Loucy (cell line): ENCODE data around the gene PUDP.
A peak's percentile ranks its signal among the peaks of the same experiment; 100 is the strongest.
"Not testable (repeated sequence)": the region's sequence is repeated elsewhere in the genome, so short reads cannot be mapped to it uniquely, and the experiment has no call there.

Experiments used
- H2AFZ ChIP-seq: fragments of 200-600 bp; sonication (generic); 2 replicates; pipeline ENCODE4 v1.6.0; 2016; ENCODE audit warnings: antibody characterized with exemption, mild to moderate bottlenecking, low read length, moderate library complexity
- H3F3A ChIP-seq: fragments of 200-600 bp; 2 replicates; pipeline ENCODE4 v1.6.0; 2016; ENCODE audit warnings: antibody characterized with exemption, low read depth, mild to moderate bottlenecking
- H3K27me3 ChIP-seq: fragments of 200-600 bp; sonication (generic); 2 replicates; pipeline ENCODE4 v1.6.1; 2014; ENCODE audit warnings: low read length, mild to moderate bottlenecking; ENCODE audit not compliant: insufficient read depth, poor library complexity, severe bottlenecking
- H3K36me3 ChIP-seq: fragments of 200-600 bp; sonication (generic); 2 replicates; pipeline ENCODE4 v1.6.1; 2016; ENCODE audit warnings: low read length; ENCODE audit not compliant: insufficient read depth
- H3K4me1 ChIP-seq: fragments of 200-600 bp; sonication (generic); 2 replicates; pipeline ENCODE4 v1.5.1; 2014; ENCODE audit warnings: low read length, mild to moderate bottlenecking; ENCODE audit not compliant: insufficient read depth, poor library complexity, severe bottlenecking
- H3K4me2 ChIP-seq: fragments of 200-600 bp; sonication (generic); 2 replicates; pipeline ENCODE4 v1.6.0; 2014; ENCODE audit warnings: antibody characterized with exemption, low read length, low read depth, mild to moderate bottlenecking; ENCODE audit not compliant: poor library complexity, severe bottlenecking
- H3K4me3 ChIP-seq: fragments of 200-600 bp; sonication (generic); 2 replicates; pipeline ENCODE4 v1.5.1; 2014; ENCODE audit warnings: low read length, mild to moderate bottlenecking, mixed read lengths; ENCODE audit not compliant: poor library complexity, severe bottlenecking
- H3K79me2 ChIP-seq: fragments of 200-600 bp; sonication (generic); 2 replicates; pipeline ENCODE4 v1.6.1; 2014; ENCODE audit warnings: low read length; ENCODE audit not compliant: insufficient read depth
- H3K9ac ChIP-seq: fragments of 200-600 bp; sonication (generic); 2 replicates; pipeline ENCODE4 v1.6.0; 2014; ENCODE audit warnings: mild to moderate bottlenecking, low read depth, low read length, moderate library complexity; ENCODE audit not compliant: poor library complexity, severe bottlenecking
- H3K9me2 ChIP-seq: fragments of 200-600 bp; sonication (generic); replicated peaks from 2 replicates; pipeline ENCODE4 v1.6.1; 2016; ENCODE audit warnings: low read depth, low read length, mixed read lengths
- H3K9me3 ChIP-seq: fragments of 200-600 bp; sonication (generic); 2 replicates; pipeline ENCODE4 v1.6.1; 2014; ENCODE audit warnings: mild to moderate bottlenecking, antibody characterized with exemption, low read length, low read depth; ENCODE audit not compliant: insufficient read depth
- H4K20me1 ChIP-seq: fragments of 200-600 bp; sonication (generic); 2 replicates; pipeline ENCODE4 v1.6.0; 2014; ENCODE audit warnings: antibody characterized with exemption, low read length, mild to moderate bottlenecking; ENCODE audit not compliant: insufficient read depth, poor library complexity, severe bottlenecking
- CTCF ChIP-seq: fragments of 200-600 bp; sonication (generic); conservative IDR thresholded peaks from 2 replicates; pipeline ENCODE4 v1.5.1; 2014; ENCODE audit warnings: mild to moderate bottlenecking, antibody characterized with exemption, low read length
- EZH2phosphoT487 ChIP-seq: fragments of 200-600 bp; IDR thresholded peaks from 2 replicates; pipeline ENCODE4 v1.6.1; 2018; ENCODE audit warnings: antibody characterized with exemption, mild to moderate bottlenecking, moderate library complexity, borderline replicate concordance

The PUDP gene

GRCh38 chrX:7050271-7050670 lies 97.7 kb downstream of the PUDP start:
- Histone ChIP-seq H2AFZ (no peak overlapping the region), H4K20me1 (no peaks in the 10 kb centered on the region), H3K4me1 (no peaks in the 10 kb centered on the region), H3F3A (no peaks in the 10 kb centered on the region), H3K9me2 (no peaks in the 10 kb centered on the region), H3K9me3 (no peaks in the 10 kb centered on the region), H3K79me2 (no peaks in the 10 kb centered on the region), H3K36me3 (peaks cover 7% of the 10 kb centered on the region; the same call in 1 of the 2 replicates), H3K4me2 (no peak overlapping the region), H3K27me3 (no peaks in the 10 kb centered on the region), H3K4me3 (no peak overlapping the region), H3K9ac (no peak overlapping the region)
- TF ChIP-seq CTCF (no peak), EZH2phosphoT487 (no peak)

GRCh38 chrX:7047951-7048350 lies 100.0 kb downstream of the PUDP start:
- Histone ChIP-seq H2AFZ (no peak overlapping the region), H3K36me3 (peaks cover 7% of the 10 kb centered on the region; the same call in 1 of the 2 replicates), H3K4me2 (no peak overlapping the region), H3K79me2 (no peaks in the 10 kb centered on the region), H3K27me3 (no peaks in the 10 kb centered on the region), H3K9me3 (no peaks in the 10 kb centered on the region), H3K4me1 (no peaks in the 10 kb centered on the region), H4K20me1 (no peaks in the 10 kb centered on the region), H3F3A (no peaks in the 10 kb centered on the region), H3K4me3 (no peak overlapping the region), H3K9me2 (no peaks in the 10 kb centered on the region), H3K9ac (no peak overlapping the region)
- TF ChIP-seq CTCF, result peak; percentile 52
- TF ChIP-seq EZH2phosphoT487, result no peak

GRCh38 chrX:7045238-7045955 lies 102.6 kb downstream of the PUDP start:
- H3K79me2 ChIP-seq, result no peaks in the 10 kb centered on the region
- no peak overlapping the region for H2AFZ ChIP-seq
- no peak overlapping the region for H3K9ac ChIP-seq
- no peaks in the 10 kb centered on the region for H3K27me3 ChIP-seq
- no peaks in the 10 kb centered on the region for H3K9me2 ChIP-seq
- H3K36me3 ChIP-seq, result peaks cover 7% of the 10 kb centered on the region; the same call in 1 of the 2 replicates
- H3K9me3 ChIP-seq, result no peaks in the 10 kb centered on the region
- no peak overlapping the region for H3K4me3 ChIP-seq
- no peaks in the 10 kb centered on the region for H3K4me1 ChIP-seq
- no peak for TF ChIP-seq CTCF
- TF ChIP-seq EZH2phosphoT487, result no peak
- no peaks in the 10 kb centered on the region for H4K20me1 ChIP-seq
- no peak overlapping the region for H3K4me2 ChIP-seq
- H3F3A ChIP-seq, result no peaks in the 10 kb centered on the region

- H2AFZ ChIP-seq, H3K9me2 ChIP-seq, H3K4me1 ChIP-seq, H3K4me3 ChIP-seq, H3F3A ChIP-seq, H3K9ac ChIP-seq, H3K27me3 ChIP-seq, H3K4me2 ChIP-seq, H3K9me3 ChIP-seq, H3K79me2 ChIP-seq, H3K36me3 ChIP-seq, H4K20me1 ChIP-seq: not testable (repeated sequence)
Observed at GRCh38 chrX:7043796-7044433, 104.0 kb downstream of the PUDP start.
